Vagina (tissue), 2 donors: Measurements from ENCODE around the gene GSPT1. TPM values are rescaled to one million over a fixed set of nuclear protein-coding genes. Genes with fewer than 3 reads are reported as not detected.

Experiments
- DNase-seq, 2 donors: peaks; one replicate each; pipeline ENCODE4 v3.0.0-alpha.2; 2017; ENCODE audit errors: extremely low spot score in 2 of 2
- H3K27ac ChIP-seq: fragments of 200-600 bp; sonication (generic); one replicate; pipeline ENCODE4 v1.5.1; 2019
- H3K27me3 ChIP-seq: fragments of 200-600 bp; sonication (generic); one replicate; pipeline ENCODE4 v1.5.1; 2019
- H3K36me3 ChIP-seq, 2 donors: fragments of 200-600 bp; sonication (generic); one replicate each; pipeline ENCODE4 v1.5.1; 2017 to 2019
- H3K4me1 ChIP-seq: fragments of 200-600 bp; sonication (generic); one replicate; pipeline ENCODE4 v1.5.1; 2019
- H3K4me3 ChIP-seq, 2 donors: fragments of 200-600 bp; sonication (generic); 1 replicate in 1 of 2; 2 replicates in 1 of 2; pipeline ENCODE4 v1.5.1; 2016 to 2019
- H3K9me3 ChIP-seq: fragments of 200-600 bp; sonication (generic); one replicate; pipeline ENCODE4 v1.5.1; 2019
- CTCF ChIP-seq, 3 experiments: fragments of 450-650 bp in 2 of 3; fragments of 200-600 bp in 1 of 3; sonication (generic) in 1 of 3; IDR thresholded peaks; one replicate each; pipeline ENCODE4 v1.5.1; 2017 to 2019; ENCODE audit warnings: antibody characterized with exemption in 3 of 3, mild to moderate bottlenecking in 2 of 3, moderate library complexity in 2 of 3
- POLR2A ChIP-seq, 2 donors: fragments of 450-650 bp; IDR thresholded peaks; one replicate each; pipeline ENCODE4 v1.6.1; 2017; ENCODE audit warnings: antibody characterized with exemption in 2 of 2, mild to moderate bottlenecking in 2 of 2, moderate library complexity in 2 of 2
- POLR2AphosphoS5 ChIP-seq, 2 donors: sonication (generic); formaldehyde crosslinking; IDR thresholded peaks; one replicate each; pipeline ENCODE4 v1.9.0; 2017; ENCODE audit warnings: antibody characterized with exemption in 2 of 2, mild to moderate bottlenecking in 2 of 2, low read depth in 1 of 2; ENCODE audit not compliant: insufficient read depth in 1 of 2
- intact Hi-C: fragments of 100-400 bp; cut with DNase I; formaldehyde crosslinking; loops from one replicate; pipeline ENCODE4 v1.15.1; 2023
- total RNA-seq: library from RNA; depleted of rRNA; stranded (reverse); fragments of >200 nt; gene quantifications from one replicate; pipeline ENCODE4 v1.2.3, GENCODE V29; 2016

Gene GSPT1
- total RNA-seq, 1 donor from 2014 or later, result 56.0 TPM

DNA sequence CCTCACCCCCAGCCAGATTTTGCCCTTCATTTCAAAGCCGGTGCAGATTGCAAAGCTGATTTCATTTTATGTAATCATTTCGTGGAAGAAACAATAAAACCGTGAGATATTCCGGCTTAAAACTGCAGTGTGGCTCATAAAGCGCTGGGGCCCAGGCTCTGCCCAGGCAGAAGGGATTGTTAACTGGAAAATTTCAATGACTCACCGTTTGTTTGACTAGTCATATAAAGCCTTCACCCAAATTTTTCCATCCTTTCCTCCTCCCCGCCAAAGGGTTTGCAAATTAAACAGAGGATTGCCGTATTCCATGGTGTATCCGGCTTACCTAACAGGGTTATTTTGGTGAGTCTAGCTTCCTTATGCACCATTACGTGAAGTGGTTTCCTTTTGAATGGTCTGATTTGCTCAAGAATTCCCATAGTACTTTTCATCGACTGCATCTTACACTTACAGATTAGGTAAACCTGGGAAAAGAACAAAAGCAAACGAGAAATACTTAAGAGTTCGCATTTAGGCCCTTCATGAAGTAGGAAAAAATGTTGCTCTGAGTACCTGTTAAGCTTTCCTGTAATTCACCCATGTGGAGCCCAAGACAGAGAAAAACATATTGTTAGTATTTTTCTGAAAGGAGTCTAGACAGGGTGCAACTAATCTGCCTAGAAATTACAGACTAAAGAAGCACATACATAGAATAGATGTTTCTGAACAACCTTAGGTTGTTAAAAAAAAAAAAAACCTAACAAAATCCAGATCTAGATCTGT, 949 bp upstream of the GSPT1 start:
- intact Hi-C loops, result loop anchor here (10.0 kb wide), 1 partner anchor 62 kb away; the partner anchor contains the start of gene RSL1D1
- Histone ChIP-seq H3K9me3 (no peaks in the 10 kb centered on the region), H3K27ac (peak overlapping the region; percentile 91), H3K36me3 (no peaks in the 10 kb centered on the region), H3K4me1 (peaks cover 36% of the 10 kb centered on the region), H3K4me3 (peak overlapping the region; percentile 74 to 86), H3K27me3 (no peaks in the 10 kb centered on the region)
- DNase-seq, result no peak
- TF ChIP-seq POLR2AphosphoS5 (IDR thresholded peaks at IDR 0.05; ENCODE audit: insufficient read depth in 1 of 2, low read depth in 1 of 2) (no peak), CTCF (IDR thresholded peaks at IDR 0.05) (peak in 1 of 3 experiments; percentile 3), POLR2A (IDR thresholded peaks at IDR 0.05) (no peak)

DNA sequence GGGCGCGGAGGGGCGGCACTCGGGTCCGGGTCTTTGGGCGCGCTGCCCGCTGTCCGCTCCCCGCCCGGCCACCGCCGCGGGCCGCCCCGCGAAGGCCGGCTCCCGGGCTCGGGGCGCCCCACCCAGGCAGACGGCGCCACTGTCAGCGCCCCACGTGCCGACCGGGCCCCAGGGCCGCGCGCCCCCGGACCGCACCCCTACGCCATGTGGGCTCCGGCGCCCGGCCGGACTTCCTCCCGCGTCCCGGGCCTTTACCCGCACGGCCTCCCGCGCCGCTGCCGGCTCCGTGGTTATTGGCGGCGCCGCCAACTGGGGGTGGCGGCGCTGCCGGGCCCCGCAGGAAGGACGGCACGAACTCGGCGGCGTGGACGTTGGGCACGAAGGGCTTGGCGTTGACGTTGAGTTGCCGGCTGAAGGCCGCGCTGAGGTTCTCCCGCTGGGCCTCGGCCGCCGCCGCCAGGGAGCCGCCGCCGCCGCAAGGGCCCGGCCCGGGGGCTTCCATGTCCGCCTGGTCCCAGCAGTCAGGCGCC, 577 bp downstream of the GSPT1 start:
- H3K4me1 ChIP-seq, result peaks cover 51% of the 10 kb centered on the region
- no peaks in the 10 kb centered on the region for H3K9me3 ChIP-seq
- intact Hi-C loops, result loop anchor here (10.0 kb wide), 1 partner anchor 60 kb away; the partner anchor contains the start of gene RSL1D1
- no peaks in the 10 kb centered on the region for H3K36me3 ChIP-seq
- no peak for DNase-seq
- peak overlapping the region; percentile 91 for H3K27ac ChIP-seq
- TF ChIP-seq POLR2AphosphoS5 (IDR thresholded peaks at IDR 0.05; ENCODE audit: insufficient read depth in 1 of 2, low read depth in 1 of 2), result no peak
- no peak for TF ChIP-seq POLR2A (IDR thresholded peaks at IDR 0.05)
- no peak for TF ChIP-seq CTCF (IDR thresholded peaks at IDR 0.05)
- H3K27me3 ChIP-seq, result no peaks in the 10 kb centered on the region
- peak overlapping the region; percentile 74 to 86 for H3K4me3 ChIP-seq

GRCh38 chr16:11914210-11915113, 1.3 kb downstream of the GSPT1 start:
- TF ChIP-seq POLR2A (IDR thresholded peaks at IDR 0.05) (no peak), POLR2AphosphoS5 (IDR thresholded peaks at IDR 0.05; ENCODE audit: insufficient read depth in 1 of 2, low read depth in 1 of 2) (peak in 1 of 2 donors; percentile 17)
- Histone ChIP-seq H3K4me1 (peaks cover 59% of the 10 kb centered on the region), H3K9me3 (no peaks in the 10 kb centered on the region), H3K36me3 (no peaks in the 10 kb centered on the region), H3K27me3 (no peaks in the 10 kb centered on the region), H3K4me3 (peak overlapping the region; percentile 74 to 86), H3K27ac (peak overlapping the region; percentile 91)
- no peak for DNase-seq
- intact Hi-C loops, result loop anchor here (10.0 kb wide), 1 partner anchor 60 kb away; the partner anchor contains the start of gene RSL1D1

- H3K9me3 ChIP-seq, result no peaks in the 10 kb centered on the region
- no peaks in the 10 kb centered on the region for H3K36me3 ChIP-seq
- DNase-seq, result no peak
- no peaks in the 10 kb centered on the region for H3K27me3 ChIP-seq
- peak overlapping the region; percentile 74 to 86 for H3K4me3 ChIP-seq
- TF ChIP-seq CTCF (IDR thresholded peaks at IDR 0.05) (no peak), POLR2A (IDR thresholded peaks at IDR 0.05) (no peak), POLR2AphosphoS5 (IDR thresholded peaks at IDR 0.05; ENCODE audit: insufficient read depth in 1 of 2, low read depth in 1 of 2) (no peak)
- no peak overlapping the region for H3K27ac ChIP-seq
- intact Hi-C loops, result loop anchor here (10.0 kb wide), 1 partner anchor 59 kb away; the partner anchor contains the start of gene RSL1D1
- H3K4me1 ChIP-seq, result peaks cover 67% of the 10 kb centered on the region
Observed at GRCh38 chr16:11913425-11914079, 2.2 kb downstream of the GSPT1 start.
